Esophagus squamous epithelium (tissue), 5 donors: ENCODE data around the gene ANKRD13B. TPM values are rescaled to one million over a fixed set of nuclear protein-coding genes. Genes with fewer than 3 reads are reported as not detected.
"Not testable (repeated sequence)": the region's sequence is repeated elsewhere in the genome, so short reads cannot be mapped to it uniquely, and the experiment has no call there.

ENCODE experiments used
- DNase-seq: peaks from one replicate; lab custom pipeline; 2025; lab: John Stamatoyannopoulos, UW
- H3K27ac ChIP-seq, 4 donors: fragments of 200-600 bp; sonication (generic); one replicate each; pipeline ENCODE4 v1.5.1; 2016 to 2019; ENCODE audit warnings: mild to moderate bottlenecking in 1 of 4
- H3K27me3 ChIP-seq, 4 donors: fragments of 200-600 bp; sonication (generic); 1 replicate in 3 of 4; 2 replicates in 1 of 4; pipeline versions ENCODE4 v1.5.1 to v1.6.0; 2017 to 2021; ENCODE audit warnings: antibody characterized with exemption in 1 of 4
- H3K36me3 ChIP-seq, 3 donors: fragments of 200-600 bp; sonication (generic); one replicate each; pipeline ENCODE4 v1.5.1; 2016 to 2019
- H3K4me1 ChIP-seq, 3 donors: fragments of 200-600 bp; sonication (generic); one replicate each; pipeline ENCODE4 v1.5.1; 2017 to 2019
- H3K4me3 ChIP-seq, 4 donors: fragments of 200-600 bp; sonication (generic); 1 replicate in 3 of 4; 2 replicates in 1 of 4; pipeline ENCODE4 v1.5.1; 2016 to 2019; ENCODE audit warnings: mild to moderate bottlenecking in 2 of 4, moderate library complexity in 1 of 4
- H3K9me3 ChIP-seq, 3 donors: fragments of 200-600 bp; sonication (generic); one replicate each; pipeline ENCODE4 v1.5.1; 2016 to 2019
- POLR2A ChIP-seq, 4 donors: fragments of 450-650 bp; IDR thresholded peaks; one replicate each; pipeline ENCODE4 v1.6.1; 2017; ENCODE audit warnings: antibody characterized with exemption in 4 of 4, mild to moderate bottlenecking in 4 of 4, moderate library complexity in 3 of 4
- WGBS, 2 donors: methylation state at CpG; one replicate each; pipeline ENCODE4 v1.1.5; 2018; 5-methylcytosine and 5-hydroxymethylcytosine counted together
- intact Hi-C: fragments of 100-400 bp; cut with DNase I; formaldehyde crosslinking; loops from one replicate; pipeline ENCODE4 v1.15.0; 2022
- total RNA-seq, 4 donors: library from RNA; depleted of rRNA; stranded (reverse); fragments of >200 nt; gene quantifications; one replicate each; pipeline ENCODE4 v1.1.0, GENCODE V29; 2016
- TF ChIP-seq, protein P1 (sequence below), 6 experiments: fragments of 450-650 bp in 4 of 6; fragments of 200-600 bp in 2 of 6; sonication (generic) in 2 of 6; IDR thresholded peaks; one replicate each; pipeline ENCODE4 v1.5.1; 2016 to 2019; ENCODE audit warnings: antibody characterized with exemption in 6 of 6, mild to moderate bottlenecking in 4 of 6, moderate library complexity in 4 of 6
- donor health status: DM: yes; HTN: yes; CAD: no.

Gene ANKRD13B
- total RNA-seq, 4 donors from 2014 or later: 3.3 to 18.7 (median 10.2) TPM

DNA sequence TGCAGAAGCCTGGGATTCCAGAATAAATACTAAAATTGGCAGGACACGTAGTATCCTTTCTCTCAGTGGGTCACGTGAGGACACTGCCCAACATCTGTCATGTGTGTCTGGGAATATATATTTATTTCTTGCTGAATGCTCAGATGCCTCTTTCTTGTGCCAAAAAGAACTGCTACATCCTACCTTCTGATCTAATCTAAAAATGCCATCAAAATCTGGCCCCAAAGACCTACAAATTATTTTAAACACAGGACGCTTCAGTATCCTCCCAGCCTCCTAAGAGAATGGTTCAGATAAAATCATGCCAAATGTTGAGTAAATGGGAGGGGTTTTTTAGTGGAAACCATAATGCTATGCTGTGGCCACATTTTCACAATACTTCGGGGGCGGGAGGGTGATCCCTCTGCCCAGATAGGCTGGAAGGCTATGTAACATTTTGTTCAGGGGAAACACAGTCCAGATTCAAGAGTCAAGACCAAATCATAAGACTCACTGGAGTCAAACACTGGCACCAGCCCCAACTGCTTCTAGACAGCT is 52.7 kb downstream of the ANKRD13B start:
- DNase-seq: no peak
- Histone ChIP-seq H3K4me3 (no peak overlapping the region), H3K27ac (peak overlapping the region; percentile 47 to 88 (median 84)), H3K9me3 (no peaks in the 10 kb centered on the region), H3K27me3 (no peaks in the 10 kb centered on the region), H3K4me1 (peaks cover 11 to 61% (median 28%) of the 10 kb centered on the region in 3 donors), H3K36me3 (peaks cover 0 to 33% (median 0%) of the 10 kb centered on the region in 3 donors)
- intact Hi-C loops: no loop called here
- WGBS, 2 donors: 53 to 55% methylated on average over 5 of the region's 5 CpGs
- TF ChIP-seq, protein P1, sequence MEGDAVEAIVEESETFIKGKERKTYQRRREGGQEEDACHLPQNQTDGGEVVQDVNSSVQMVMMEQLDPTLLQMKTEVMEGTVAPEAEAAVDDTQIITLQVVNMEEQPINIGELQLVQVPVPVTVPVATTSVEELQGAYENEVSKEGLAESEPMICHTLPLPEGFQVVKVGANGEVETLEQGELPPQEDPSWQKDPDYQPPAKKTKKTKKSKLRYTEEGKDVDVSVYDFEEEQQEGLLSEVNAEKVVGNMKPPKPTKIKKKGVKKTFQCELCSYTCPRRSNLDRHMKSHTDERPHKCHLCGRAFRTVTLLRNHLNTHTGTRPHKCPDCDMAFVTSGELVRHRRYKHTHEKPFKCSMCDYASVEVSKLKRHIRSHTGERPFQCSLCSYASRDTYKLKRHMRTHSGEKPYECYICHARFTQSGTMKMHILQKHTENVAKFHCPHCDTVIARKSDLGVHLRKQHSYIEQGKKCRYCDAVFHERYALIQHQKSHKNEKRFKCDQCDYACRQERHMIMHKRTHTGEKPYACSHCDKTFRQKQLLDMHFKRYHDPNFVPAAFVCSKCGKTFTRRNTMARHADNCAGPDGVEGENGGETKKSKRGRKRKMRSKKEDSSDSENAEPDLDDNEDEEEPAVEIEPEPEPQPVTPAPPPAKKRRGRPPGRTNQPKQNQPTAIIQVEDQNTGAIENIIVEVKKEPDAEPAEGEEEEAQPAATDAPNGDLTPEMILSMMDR (IDR thresholded peaks at IDR 0.05): no peak
- no peak for TF ChIP-seq POLR2A (IDR thresholded peaks at IDR 0.05)

- H3K4me3 ChIP-seq: no peak overlapping the region
- peaks cover 5 to 39% (median 19%) of the 10 kb centered on the region in 3 donors for H3K4me1 ChIP-seq
- peak overlapping the region in 1 of 4 donors; percentile 88 for H3K27ac ChIP-seq
- H3K36me3 ChIP-seq: peaks cover 0 to 35% (median 0%) of the 10 kb centered on the region in 3 donors
- 83 to 95% methylated on average over 5 of the region's 5 CpGs for WGBS, 2 donors
- H3K27me3 ChIP-seq: no peaks in the 10 kb centered on the region
- no peak for DNase-seq
- no peaks in the 10 kb centered on the region for H3K9me3 ChIP-seq
- intact Hi-C loops: no loop called here
- TF ChIP-seq POLR2A (IDR thresholded peaks at IDR 0.05): no peak
- TF ChIP-seq, protein P1 (IDR thresholded peaks at IDR 0.05): no peak
Measured at GRCh38 chr17:29648005-29648404, 55.1 kb downstream of the ANKRD13B start.

GRCh38 chr17:29649359-29649758 is 56.4 kb downstream of the ANKRD13B start:
- H3K4me1 ChIP-seq: peaks cover 2 to 31% (median 19%) of the 10 kb centered on the region in 3 donors
- H3K36me3 ChIP-seq: peaks cover 0 to 36% (median 0%) of the 10 kb centered on the region in 3 donors
- 97% methylated on average over 5 of the region's 5 CpGs for WGBS, 2 donors
- no peak for DNase-seq
- H3K27ac ChIP-seq: no peak overlapping the region
- intact Hi-C loops: no loop called here
- H3K9me3 ChIP-seq: no peaks in the 10 kb centered on the region
- H3K27me3 ChIP-seq: no peaks in the 10 kb centered on the region
- no peak overlapping the region for H3K4me3 ChIP-seq
- no peak for TF ChIP-seq POLR2A (IDR thresholded peaks at IDR 0.05)

DNA sequence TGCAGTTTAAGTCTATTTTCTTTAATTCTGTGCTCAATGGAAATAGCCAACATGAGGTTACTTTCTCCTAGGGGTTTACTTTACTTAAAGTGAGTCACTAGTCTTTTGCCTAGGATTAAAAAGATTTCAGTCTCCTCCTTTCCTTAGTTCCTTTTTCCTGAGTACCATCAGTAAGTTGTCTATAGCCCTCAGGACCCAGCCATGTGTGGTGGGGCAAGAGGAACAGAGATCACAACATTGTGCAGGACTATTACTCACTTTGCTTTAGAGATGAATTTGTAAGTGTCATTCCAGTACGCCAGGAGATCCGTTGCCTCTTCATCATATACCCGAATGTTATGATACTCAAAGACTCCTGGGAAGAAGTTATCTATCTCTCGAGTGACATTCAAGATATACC is 57.5 kb downstream of the ANKRD13B start:
- DNase-seq: no peak
- H3K9me3 ChIP-seq: no peaks in the 10 kb centered on the region
- no peak overlapping the region for H3K27ac ChIP-seq
- WGBS, 2 donors: 89 to 93% methylated on average over 4 of the region's 4 CpGs
- no peak overlapping the region for H3K4me3 ChIP-seq
- TF ChIP-seq, protein P1 (IDR thresholded peaks at IDR 0.05): no peak
- TF ChIP-seq POLR2A (IDR thresholded peaks at IDR 0.05): no peak
- no peaks in the 10 kb centered on the region for H3K27me3 ChIP-seq
- intact Hi-C loops: no loop called here
- peaks cover 0 to 20% (median 11%) of the 10 kb centered on the region in 3 donors for H3K4me1 ChIP-seq
- H3K36me3 ChIP-seq: peaks cover 0 to 46% (median 0%) of the 10 kb centered on the region in 3 donors

GRCh38 chr17:29651913-29652312 is 59.0 kb downstream of the ANKRD13B start:
- H3K4me1 ChIP-seq, H3K9me3 ChIP-seq, H3K27me3 ChIP-seq, H3K27ac ChIP-seq, H3K4me3 ChIP-seq, DNase-seq, intact Hi-C loops: not testable (repeated sequence)
- H3K36me3 ChIP-seq: peaks cover 0 to 57% (median 0%) of the 10 kb centered on the region in 3 donors
- WGBS, 2 donors: 89 to 93% methylated on average over 7 of the region's 7 CpGs

DNA sequence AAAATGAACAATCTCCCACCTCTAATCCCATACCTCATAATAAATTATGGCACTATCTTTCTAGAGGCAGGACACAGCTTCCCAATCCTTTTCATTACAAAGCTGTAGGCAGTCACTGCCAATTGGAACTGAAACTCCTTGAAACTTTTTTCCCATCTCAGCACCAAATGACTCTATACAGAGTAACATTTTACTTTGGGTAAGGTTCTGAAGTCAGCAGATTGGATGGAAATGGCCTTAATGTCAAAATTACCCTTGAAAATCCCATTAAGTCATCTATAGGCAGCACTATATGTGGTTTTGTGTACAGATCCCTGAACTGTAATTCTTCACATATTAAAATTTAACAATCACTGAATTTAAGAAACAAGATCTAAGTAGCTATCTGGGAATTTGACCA is 60.0 kb downstream of the ANKRD13B start:
- Histone ChIP-seq H3K4me1 (peaks cover 0 to 5% (median 0%) of the 10 kb centered on the region in 3 donors), H3K36me3 (peaks cover 0 to 50% (median 0%) of the 10 kb centered on the region in 3 donors), H3K4me3 (no peak overlapping the region), H3K27ac (no peak overlapping the region), H3K9me3 (no peaks in the 10 kb centered on the region), H3K27me3 (no peaks in the 10 kb centered on the region)
- no peak for DNase-seq
- intact Hi-C loops: no loop called here
- TF ChIP-seq POLR2A (IDR thresholded peaks at IDR 0.05): no peak
- TF ChIP-seq, protein P1 (IDR thresholded peaks at IDR 0.05): no peak
